GM19238 (cell line): ENCODE results near the gene SYNJ2.
"Not testable (repeated sequence)": the region's sequence is repeated elsewhere in the genome, so short reads cannot be mapped to it uniquely, and the experiment has no call there.

Source experiments
- DNase-seq: peaks from one replicate; pipeline ENCODE4 v3.0.0; 2011; ENCODE audit warnings: low spot score; ENCODE audit not compliant: insufficient read length

SYNJ2 gene

DNA sequence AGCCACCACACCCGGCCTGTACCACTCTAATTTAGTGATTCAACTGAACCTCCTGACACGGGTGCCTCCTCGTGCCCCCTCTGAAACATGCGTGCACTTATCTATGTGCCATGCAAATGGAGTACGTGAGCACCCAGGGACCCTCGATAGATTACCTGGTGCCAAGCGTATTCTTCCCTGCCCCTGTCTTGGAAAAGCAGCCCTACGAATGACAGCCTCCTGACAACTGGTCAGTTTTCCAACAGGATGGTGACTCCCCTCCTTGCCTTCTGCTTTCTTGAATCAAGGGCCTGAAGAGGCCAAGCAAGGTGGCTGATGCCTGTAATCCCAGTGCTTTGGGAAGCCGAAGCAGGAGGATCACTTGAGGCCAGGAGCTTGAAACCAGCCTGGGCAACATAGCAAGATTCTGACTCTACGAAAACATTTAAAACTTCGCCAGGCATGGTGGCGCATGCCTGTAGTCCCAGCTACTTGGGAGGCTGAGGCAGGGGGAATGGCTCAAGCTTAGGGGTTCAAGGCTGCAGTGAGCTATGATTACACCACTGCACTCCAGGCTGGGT lies 25.4 kb upstream of the SYNJ2 start:
- DNase-seq, result no peak

DNA sequence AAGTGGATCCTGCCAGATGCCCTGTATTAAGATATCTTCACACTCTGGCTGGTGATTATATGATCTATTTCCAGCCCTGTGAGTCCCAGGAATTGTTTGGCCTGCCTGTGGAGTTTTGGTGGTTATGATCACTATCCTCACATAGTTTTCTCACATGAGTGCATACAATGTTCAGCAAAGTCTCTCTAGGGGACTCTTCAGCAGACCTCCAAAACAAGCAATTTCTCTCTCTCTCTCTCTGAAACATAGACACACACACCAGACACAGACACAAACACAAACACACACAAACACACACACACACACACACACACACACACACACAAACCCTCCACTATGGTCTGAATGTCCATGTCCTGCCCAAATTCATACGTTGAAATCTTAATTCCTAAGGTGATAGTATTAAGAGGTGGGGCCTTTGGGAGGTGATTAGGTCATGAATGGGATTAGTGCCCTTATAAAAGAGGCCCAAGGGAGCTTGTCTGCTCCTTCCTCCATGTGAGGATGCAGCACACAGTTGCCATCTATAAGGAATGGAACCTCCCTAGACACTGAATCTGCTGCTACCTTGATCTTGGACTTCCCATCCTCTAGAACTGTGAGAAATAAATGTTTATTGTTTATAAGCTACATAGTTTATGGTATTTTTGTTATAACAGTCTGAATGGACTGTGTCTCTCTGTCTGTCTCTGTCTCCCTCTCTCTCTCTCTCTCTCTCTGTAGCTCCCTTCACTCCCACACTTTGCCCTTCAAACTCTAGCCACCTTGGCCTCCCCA lies 22.0 kb upstream of the SYNJ2 start:
- no peak for DNase-seq

DNA sequence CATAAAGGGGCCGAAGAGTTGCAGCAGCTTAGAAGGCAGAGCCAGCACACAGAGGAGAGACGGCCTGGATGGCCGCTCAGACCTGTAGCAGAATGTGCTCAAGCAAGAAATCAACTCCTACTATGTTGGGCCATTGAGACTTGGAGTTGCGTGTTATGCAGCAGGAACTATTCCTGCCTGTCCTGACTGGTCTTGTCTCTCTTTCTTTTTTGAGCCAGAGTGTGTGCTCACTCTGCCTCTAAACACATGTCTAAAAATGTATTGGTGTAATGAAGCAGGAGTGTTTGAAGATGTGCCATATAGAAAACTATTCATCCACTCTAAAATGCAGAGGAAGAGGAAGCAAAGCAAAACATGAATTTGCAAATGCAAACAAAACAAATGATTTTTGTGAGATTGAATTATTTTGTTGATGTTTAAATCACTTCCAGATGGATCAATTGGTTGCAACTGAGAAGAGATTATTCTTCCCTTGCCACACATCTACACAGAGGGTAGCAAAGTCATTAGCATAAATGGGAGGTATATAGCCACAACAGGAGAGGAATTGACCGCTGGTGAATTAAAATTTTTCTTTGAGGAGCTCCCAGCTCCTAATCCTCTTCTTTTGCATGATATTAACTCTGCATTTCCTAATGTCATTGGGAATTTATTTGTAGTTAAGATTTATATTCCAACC lies 20.4 kb upstream of the SYNJ2 start:
- no peak for DNase-seq

DNA sequence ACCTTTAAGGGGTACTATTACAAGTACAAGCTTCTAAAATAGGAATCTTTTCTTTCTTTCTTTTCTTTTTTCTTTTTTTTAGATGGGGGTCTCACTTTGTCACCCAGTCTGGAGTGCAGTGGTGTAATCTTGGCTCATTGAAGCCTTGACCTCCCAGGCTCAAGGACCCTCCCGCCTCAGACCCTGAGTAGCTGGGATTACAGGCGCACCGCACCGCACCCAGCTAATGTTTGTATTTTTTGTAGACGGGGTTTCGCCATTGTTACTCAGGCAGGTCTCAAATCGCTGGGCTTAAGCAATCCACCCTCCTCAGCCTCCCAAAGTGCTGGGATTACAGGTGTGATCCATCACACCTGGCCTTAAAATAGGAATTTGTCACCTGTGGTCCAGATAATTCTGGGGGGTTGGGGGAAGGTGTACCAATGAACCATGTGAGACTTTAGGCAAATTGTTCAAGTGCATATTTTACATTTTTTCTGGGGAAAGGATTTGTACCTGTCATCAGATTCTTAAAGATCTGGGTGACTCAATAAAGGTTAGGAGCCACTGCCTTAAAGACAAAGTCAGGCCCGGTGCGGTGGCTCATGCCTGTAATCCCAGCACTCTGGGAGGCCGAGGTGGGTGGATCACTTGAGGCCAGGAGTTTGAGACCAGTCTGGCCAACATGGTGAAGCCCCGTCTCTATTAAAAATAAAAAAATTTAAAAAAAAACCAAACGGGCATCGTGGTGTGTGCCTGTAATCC lies 19.7 kb upstream of the SYNJ2 start:
- no peak for DNase-seq

DNA sequence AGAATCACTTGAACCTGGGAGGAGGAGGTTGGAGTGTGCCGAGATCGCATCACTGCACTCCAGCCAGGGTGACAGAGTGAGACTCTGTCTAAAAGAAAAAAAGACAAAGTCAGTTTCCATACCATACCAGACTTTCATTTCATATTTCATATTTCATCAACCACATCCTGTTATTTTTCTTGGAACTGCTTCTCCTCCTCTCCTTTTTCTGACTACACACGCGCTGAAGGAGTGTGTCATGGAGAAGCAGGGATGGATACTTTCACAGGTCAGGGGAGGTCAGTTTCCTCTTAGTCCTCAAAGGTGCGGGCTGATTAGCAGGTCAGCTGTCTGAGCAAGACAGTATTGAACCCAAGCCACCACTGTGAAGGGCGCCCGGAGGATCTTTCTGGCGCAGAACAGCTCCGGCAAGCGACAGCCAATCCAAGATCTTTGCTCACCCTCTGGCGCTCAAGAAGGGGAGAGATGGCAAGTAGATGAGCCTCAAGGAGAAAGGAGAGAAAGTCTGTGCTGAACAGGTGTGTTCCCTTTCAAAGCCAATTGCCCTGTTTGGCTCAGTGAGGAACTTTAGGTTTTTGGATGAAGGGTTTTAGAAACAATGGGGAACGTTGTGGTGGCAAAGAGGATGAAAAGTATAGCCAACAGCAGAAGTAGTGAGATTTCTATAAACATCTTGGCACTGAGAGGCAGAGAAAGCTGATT lies 18.9 kb upstream of the SYNJ2 start:
- DNase-seq, result no peak

DNA sequence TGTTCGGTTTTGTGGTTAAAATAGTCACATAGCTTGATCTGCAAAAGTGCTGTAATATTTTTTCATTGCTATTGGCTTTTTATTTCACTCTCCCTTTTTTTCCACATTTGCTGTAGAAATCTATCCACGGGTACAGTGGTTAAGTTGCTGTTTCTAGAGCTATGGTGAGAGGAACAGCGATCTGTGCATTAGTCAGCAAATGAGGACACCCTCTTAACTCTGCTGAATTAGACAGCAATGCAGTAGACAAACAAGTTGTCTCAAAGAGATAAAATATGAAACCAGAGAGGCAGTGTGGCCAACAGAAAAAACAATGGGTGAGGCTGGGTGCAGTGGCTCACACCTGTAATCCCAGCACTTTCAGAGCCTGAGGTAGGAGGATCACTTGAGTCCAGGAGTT lies 17.6 kb upstream of the SYNJ2 start:
- DNase-seq, result no peak

DNA sequence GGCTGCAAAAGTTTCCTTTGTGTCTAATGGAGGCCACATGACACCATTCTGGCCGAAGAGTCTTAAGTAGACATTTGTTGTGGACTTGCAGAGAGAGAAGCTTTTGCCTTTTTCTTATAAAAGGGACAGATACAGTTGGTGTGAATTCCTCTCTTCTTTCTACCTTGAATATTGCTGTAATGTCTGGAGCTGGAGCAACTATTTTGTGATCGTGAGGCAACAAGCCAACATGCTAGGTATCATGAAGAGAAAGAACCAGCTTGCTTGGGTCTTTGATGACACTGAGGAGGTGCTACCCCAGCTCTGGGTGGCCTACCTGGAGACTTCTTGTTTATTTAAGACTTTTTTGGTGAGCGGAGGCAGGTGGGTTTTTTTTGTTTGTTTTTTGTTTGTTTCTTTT lies 16.3 kb upstream of the SYNJ2 start:
- no peak for DNase-seq

DNA sequence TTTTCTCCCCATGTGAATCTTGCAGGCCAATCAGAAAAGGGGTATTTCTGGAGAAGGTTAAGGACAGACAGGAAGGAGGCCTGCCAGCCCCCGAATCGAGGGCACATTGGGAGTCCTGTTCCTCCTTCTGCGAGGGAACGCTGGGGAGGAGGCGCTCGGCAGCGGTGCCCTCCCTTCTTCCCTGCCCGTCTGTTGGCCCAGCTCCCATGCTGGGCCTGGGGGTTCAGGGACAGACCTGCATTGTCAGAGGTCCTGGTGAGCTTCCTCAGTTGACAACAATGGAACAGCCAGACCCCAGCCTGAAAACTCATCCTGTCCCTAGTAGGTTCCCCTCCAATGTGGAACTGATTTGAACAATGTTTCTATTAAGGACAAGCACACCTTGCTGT lies 15.1 kb upstream of the SYNJ2 start:
- no peak for DNase-seq

DNA sequence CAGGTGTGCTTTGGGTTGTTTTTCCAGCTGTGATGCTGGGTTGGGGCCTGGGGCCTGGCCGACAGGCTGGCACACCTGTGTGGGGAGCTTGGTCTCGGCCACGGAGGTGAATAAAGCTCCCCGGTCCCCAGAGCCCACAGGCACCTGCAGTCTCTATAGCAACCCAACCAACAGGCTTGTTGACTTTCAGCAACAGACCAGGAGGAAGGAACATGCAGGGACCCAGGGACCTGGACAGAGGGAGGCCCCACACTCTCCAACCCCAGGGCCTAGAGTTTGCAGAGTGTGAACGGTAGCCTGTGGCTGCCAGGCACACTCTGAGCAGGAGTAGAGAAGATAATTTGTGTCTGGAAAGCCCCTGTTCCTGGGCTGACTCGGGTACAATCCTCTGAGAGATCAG lies 14.6 kb upstream of the SYNJ2 start:
- DNase-seq, result no peak

DNA sequence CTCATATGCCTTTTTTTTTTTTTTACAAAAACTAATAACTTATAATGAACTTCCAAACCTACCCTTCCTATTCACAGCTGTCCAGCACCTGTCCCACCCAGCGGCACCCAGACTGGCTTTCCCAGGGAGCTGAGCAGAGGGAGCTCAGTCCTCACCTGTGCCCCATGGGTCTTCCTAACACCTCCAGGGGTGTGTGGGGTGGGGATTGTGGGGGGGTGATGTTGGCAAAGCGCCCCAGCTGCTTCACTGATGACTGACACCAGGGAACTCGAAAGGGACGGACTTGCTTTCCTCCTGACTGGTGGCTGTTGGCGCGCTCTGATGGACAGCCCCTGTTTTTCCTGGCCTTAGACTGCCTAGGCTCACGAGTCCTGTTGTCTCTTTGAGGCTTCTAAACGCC lies 14.2 kb upstream of the SYNJ2 start:
- no peak for DNase-seq

DNA sequence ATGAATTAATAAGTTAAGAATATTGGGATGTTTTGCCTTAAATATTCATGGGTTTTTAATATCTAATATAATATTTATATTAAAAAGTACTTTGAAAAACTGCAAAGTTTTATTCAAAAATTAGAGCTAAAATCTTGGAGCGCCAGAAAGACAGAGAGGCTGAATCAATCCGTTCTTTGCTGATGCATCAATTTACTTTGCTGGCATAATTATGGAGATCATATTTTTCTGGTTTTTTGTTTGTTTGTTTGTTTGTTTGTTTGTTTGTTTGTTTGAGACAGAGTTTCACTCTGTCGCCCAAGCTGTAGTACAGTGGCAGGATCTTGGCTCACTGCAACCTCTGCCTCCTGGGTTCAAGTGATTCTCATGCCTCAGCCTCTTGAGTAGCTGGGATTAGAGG lies 9.5 kb upstream of the SYNJ2 start:
- not testable (repeated sequence) for DNase-seq

DNA sequence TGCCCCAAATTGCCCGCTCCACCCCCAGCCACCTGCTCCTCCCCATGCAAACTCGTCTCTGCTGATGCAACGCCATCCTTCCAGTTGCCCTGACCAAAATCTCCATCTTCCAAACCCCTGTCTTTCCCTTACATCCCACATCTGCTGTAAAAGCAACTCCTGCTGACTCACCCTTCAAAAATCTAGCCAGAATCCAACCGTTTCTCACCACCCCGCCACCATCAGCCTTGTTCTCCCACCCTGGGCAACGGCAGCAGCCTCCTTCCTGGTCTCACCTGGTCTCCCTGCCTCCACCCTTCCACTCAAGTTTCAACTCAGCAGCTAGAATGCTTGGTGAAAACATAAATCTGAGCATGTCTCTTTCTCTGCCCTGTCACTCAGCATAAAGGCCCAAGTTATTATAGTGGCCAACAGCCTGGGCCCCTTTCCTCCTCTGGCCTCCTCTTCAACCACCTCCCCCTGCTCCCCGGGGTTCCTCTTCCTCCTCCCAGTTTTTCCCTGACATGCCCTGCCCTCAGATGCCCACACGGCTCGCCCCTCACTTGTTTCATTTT lies 7.2 kb upstream of the SYNJ2 start:
- DNase-seq, result no peak

DNA sequence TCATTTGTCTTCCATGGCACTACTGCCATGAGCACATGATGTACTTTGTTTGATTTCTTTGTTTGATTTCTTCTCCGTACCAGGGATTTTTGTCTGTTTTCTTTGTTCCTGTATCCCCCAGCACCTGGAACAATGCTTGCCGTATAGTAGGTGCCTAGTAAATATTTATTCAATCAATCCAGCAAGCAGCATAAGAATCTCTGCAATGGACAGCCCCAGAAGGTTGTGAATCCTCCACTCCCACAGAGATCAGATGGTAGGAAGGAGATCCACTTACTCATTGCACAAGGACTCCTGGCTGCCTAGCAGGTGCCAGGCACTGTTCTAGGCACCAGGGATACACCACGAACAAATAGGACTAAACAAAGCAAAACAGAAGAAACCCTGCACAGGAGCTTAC lies 6.7 kb upstream of the SYNJ2 start:
- no peak for DNase-seq

DNA sequence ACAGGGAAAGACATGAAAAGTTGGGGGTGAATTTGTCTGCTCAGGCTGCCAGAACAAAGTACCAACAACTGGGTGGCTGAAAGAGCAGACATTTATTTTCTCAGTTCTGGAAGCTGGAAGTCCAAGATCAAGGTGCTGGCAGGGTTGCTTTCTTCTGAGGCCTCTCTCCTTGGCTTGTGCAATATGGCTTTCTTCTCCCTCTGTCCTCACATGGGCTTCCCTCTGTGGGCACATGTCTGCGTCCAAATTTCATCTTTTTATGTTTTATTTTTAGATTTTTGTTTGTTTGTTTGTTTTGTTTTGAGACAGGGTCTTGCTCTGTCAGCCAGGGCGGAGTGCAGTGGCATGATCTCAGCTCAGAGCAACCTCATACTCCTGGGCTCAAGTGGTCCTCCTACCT lies 6.2 kb upstream of the SYNJ2 start:
- no peak for DNase-seq

DNA sequence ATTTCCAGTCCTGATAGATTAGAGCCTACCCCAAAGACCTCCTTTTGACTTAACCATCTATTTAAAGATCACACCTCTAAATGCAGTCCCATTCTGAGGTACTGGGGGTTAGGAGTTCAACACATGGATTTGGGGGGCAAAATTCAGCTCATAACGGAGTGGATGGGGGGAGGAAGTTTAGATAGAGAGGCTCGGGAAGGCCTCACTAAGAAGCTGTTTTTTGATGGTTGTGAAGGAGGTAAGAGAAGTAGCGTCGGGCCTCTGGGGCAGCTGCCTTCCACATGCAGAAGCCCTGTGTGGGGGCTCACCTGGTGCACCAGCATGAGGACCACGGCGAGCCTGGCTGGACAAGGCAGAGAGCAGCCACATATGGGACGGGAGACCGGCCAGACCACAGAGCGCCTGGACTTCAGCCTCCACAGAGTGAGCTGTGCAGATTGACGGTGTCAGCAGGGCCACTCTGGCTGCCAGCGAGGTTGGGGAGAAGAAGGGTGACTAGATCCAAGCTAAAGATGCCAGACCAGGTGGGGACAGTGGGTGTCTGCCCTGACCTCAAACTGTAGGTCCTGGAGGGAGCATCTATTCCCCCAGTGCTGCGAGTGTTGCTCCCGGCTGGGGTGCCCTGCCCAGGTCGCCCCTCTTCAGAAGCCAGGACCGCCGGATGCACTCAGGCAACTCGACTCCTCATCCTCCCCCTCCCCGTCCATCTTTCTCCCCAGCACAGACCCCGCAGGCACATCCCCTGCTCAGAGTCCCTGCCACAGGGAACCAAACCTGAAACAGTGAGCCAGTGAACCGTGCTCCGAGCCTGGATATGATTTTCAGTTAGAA lies 5.1 kb upstream of the SYNJ2 start:
- no peak for DNase-seq

DNA sequence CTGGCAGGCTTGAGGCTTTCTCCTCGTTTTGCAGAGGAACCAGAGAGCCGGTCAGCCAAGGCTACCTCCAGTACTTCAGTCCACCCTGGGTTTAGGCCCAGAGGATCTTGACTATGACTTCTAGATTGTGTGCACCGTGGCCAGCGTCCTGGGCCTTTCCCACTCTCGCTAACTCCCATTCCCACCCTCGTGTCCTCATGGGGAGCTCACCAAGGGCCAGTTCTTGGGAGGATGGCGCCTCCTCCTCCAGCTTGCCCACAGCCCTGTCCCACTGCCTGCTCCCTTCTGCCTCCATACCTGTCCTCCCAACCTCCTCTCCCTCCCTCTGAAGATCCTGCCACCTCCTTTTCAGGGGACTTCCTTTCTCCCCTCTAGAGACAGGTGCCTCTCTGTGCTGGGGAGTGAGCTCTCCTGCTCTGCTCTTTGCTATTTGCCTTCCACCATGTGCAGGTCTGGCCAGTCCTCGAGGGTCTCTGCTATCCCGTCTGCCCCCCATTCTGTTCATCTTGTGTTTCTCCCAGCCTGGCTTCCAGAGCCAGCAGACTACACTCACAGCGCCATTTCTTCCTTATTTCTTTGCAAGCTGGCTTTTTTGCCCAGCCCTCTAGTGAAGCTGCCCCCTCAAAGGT lies 4.4 kb upstream of the SYNJ2 start:
- no peak for DNase-seq

DNA sequence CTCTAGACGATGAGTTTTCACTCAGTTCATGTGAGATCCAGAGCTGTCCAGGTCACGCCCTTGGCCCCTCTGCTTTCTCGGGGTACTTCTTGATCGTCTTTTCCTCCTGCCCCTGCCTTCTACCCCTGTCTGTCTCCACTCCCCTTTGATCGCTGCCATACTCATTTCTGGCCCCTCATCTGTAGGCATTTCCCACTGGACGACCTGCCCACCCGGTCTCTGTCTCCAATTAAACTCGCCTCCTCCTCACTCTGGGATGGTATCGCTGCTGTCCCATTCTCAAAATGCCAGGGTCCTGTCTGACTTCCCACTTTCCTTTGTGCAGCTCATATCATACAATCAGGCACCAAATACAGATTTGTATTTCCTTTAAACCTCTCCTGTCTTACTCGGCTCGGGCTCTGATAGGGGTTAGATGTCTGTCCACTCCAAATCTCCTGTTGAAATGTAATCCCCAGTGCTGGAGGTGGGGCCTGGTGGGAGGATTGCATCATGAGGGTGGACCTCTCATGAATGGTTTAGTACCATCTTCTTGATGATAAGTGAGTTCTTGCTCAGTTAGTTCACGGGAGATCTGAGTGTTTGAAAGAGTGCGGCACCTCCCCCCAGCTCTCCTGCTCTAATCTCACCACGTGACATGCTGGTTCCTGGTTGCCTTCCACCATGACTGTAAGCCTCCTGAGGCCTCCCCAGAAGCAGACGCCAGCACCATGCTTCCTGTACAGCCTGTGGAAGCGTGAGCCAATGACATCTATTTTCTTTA lies 3.5 kb upstream of the SYNJ2 start:
- no peak for DNase-seq

DNA sequence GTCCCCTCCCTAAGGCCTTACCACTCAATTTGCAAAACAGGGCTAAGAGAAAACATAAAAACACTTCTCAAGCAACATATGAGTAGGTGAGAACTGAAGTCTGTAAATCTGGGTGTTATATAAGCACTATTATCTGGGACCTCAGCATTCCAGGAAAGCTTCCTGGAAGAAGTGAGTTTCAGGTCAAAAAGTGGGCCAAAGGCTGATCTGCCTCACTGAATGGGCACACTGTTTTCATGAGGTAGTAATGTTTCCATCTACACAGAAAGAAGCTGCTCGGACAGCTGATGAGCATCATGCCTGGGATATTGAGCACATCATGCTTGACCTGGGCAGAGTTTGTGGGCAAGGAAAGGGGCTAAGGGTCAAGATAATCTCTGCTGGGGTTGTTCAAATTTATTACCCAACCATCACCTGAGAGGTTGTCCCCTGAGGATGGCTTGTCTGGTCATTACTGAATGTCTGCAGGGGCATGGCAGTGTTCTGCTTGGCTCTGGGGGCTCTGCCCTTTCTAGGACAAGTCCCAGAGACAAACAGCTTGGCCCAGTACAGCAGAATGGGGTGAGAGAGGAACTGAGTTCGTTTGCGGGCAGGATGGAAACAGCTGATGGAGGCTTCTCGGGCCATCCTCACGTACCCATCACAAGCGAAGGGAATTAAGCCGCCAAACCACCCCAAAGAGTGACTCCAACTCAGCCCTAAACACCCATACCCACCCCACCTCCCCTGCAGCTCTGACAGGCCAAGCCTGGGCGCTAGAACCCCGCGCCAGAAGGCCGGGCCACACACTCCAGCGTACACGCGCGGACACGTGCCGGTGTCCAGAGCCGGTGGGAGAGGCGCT lies 1.2 kb upstream of the SYNJ2 start:
- DNase-seq, result no peak

DNA sequence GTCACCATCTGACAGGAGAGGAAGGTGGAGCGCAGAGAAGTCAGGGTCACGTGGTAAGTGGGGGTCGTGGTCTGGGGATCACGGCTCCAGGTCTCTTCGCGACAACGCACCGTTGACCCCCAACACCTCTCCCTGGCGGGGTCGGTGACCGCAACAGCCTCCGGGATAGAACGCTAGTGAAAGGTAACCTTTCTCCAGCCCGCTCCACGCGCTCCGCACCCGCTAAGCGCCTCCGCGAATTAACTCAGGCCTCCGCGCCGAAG lies 600 bp upstream of the SYNJ2 start:
- DNase-seq, result no peak
